ENCODE measurements around the gene TRAPPC6A.
A peak's percentile ranks its signal among the peaks of the same experiment; 100 is the strongest.

Gene TRAPPC6A

GRCh38 chr19:45177817-45178261 lies at the start of gene TRAPPC6A:
Gene TRAPPC6A (minus strand): TSS chr19:45178237. CDS start chr19:45178218, 19 bp downstream.
- DNase-seq (ENCODE audit: low spot score) = peak; percentile 40

GRCh38 chr19:45224645-45225044 lies 46.6 kb upstream of the TRAPPC6A start:
- no peak for DNase-seq (ENCODE audit: low spot score)

- no peak for DNase-seq (ENCODE audit: low spot score)
Observed at GRCh38 chr19:45223879-45224278, 45.8 kb upstream of the TRAPPC6A start.

- no peak for DNase-seq (ENCODE audit: low spot score)
Observed at GRCh38 chr19:45222724-45223123, 44.7 kb upstream of the TRAPPC6A start.

GRCh38 chr19:45218911-45219743 lies 41.1 kb upstream of the TRAPPC6A start:
- no peak for DNase-seq (ENCODE audit: low spot score)

GRCh38 chr19:45218426-45218825 lies 40.4 kb upstream of the TRAPPC6A start:
- no peak for DNase-seq (ENCODE audit: low spot score)

- no peak for DNase-seq (ENCODE audit: low spot score)
Observed at GRCh38 chr19:45217957-45218334, 39.9 kb upstream of the TRAPPC6A start.

- no peak for DNase-seq (ENCODE audit: low spot score)
Observed at GRCh38 chr19:45217193-45217956, 39.3 kb upstream of the TRAPPC6A start.

- DNase-seq (ENCODE audit: low spot score) = no peak
Observed at GRCh38 chr19:45216667-45217066, 38.6 kb upstream of the TRAPPC6A start.

- DNase-seq (ENCODE audit: low spot score) = no peak
Observed at GRCh38 chr19:45215391-45216191, 37.6 kb upstream of the TRAPPC6A start.

- no peak for DNase-seq (ENCODE audit: low spot score)
Observed at GRCh38 chr19:45213031-45213430, 35.0 kb upstream of the TRAPPC6A start.

GRCh38 chr19:45211751-45212381 lies 33.8 kb upstream of the TRAPPC6A start:
- no peak for DNase-seq (ENCODE audit: low spot score)

GRCh38 chr19:45206328-45206727 lies 28.3 kb upstream of the TRAPPC6A start:
- no peak for DNase-seq (ENCODE audit: low spot score)

- DNase-seq (ENCODE audit: low spot score) = no peak
Observed at GRCh38 chr19:45205810-45206209, 27.8 kb upstream of the TRAPPC6A start.

- DNase-seq (ENCODE audit: low spot score) = no peak
Observed at GRCh38 chr19:45202637-45203036, 24.6 kb upstream of the TRAPPC6A start.

- DNase-seq (ENCODE audit: low spot score) = no peak
Observed at GRCh38 chr19:45200568-45200967, 22.5 kb upstream of the TRAPPC6A start.

GRCh38 chr19:45195764-45196163 lies 17.7 kb upstream of the TRAPPC6A start:
- no peak for DNase-seq (ENCODE audit: low spot score)

- no peak for DNase-seq (ENCODE audit: low spot score)
Observed at GRCh38 chr19:45191375-45191774, 13.3 kb upstream of the TRAPPC6A start.

GRCh38 chr19:45189971-45190370 lies 11.9 kb upstream of the TRAPPC6A start:
- no peak for DNase-seq (ENCODE audit: low spot score)

GRCh38 chr19:45187421-45188100 lies 9.5 kb upstream of the TRAPPC6A start:
- DNase-seq (ENCODE audit: low spot score) = peak; percentile 59

All from hematopoietic multipotent progenitor cell treated with erythropoietin and hydrocortisone succinate and interleukin-3 and kit ligand, for 15 days (in vitro differentiated cells).